ENCODE measurements around the gene KDM4C. TPM values are rescaled to one million over a fixed set of nuclear protein-coding genes. Genes with fewer than 3 reads are reported as not detected.

Gene KDM4C
- total and polyA plus RNA-seq, 2 of the 13 experiments (the other 11 are each of a cell fraction or from before 2014, with no cell fraction given), result 19.4 to 23.6 TPM

DNA sequence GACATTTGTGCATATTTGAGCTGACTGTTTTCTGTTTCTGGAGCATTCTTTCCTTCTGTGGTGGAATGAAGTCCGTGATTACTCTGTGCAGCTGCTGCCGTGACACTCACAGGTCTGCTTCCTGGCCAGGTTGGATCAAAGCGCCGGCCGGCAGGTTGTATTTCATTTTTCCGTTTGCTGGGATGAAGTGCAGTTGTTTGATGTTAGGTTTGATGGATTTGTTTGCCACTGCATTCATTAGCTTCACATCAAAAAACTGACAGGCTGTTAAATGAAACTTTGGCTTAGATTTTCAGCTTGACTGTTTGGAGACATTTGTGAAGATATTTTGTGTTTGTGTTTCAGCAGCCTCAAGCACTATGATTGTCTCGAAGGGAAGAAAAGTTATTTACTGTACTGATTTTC is 140.1 kb downstream of the KDM4C start (continued):
- TF ChIP-seq NPAS2 (CRISPR knock-in tag; IDR thresholded peaks at IDR 0.05; ENCODE audit: borderline replicate concordance) (no peak), REL (CRISPR knock-in tag; conservative IDR thresholded peaks at IDR 0.05) (no peak), KLF13 (CRISPR knock-in tag; IDR thresholded peaks at IDR 0.05) (no peak), MATR3 (CRISPR knock-in tag; IDR thresholded peaks at IDR 0.05) (no peak), ATF1 (CRISPR knock-in tag; IDR thresholded peaks at IDR 0.05) (peak; percentile 63), ZNF761 (CRISPR knock-in tag; conservative IDR thresholded peaks at IDR 0.05) (no peak), FOXM1 (CRISPR knock-in tag; IDR thresholded peaks at IDR 0.05) (no peak), ZNF274 (CRISPR knock-in tag; IDR thresholded peaks at IDR 0.05) (no peak), FOXK1 (CRISPR knock-in tag; IDR thresholded peaks at IDR 0.05; ENCODE audit: borderline replicate concordance, low read depth) (peak; percentile 55; the same call in 1 of the 2 replicates), MED8 (CRISPR knock-in tag; IDR thresholded peaks at IDR 0.05; ENCODE audit: insufficient replicate concordance) (peak; percentile 36), NFRKB (IDR thresholded peaks at IDR 0.05) (no peak), ZNF251 (CRISPR knock-in tag; IDR thresholded peaks at IDR 0.05) (no peak), SCMH1 (CRISPR knock-in tag; IDR thresholded peaks at IDR 0.05; ENCODE audit: borderline replicate concordance) (no peak), CCDC6 (CRISPR knock-in tag; IDR thresholded peaks at IDR 0.05) (no peak), POGZ (CRISPR knock-in tag; IDR thresholded peaks at IDR 0.05) (peak; percentile 57; the same call in 1 of the 2 replicates), ZNF598 (CRISPR knock-in tag; IDR thresholded peaks at IDR 0.05; ENCODE audit: borderline replicate concordance) (no peak), EHMT2 (IDR thresholded peaks at IDR 0.05; ENCODE audit: borderline replicate concordance, low read depth, low read length) (0 out of 2 replicates have a peak, but pooled peaks have one; percentile 35), ZNF777 (CRISPR knock-in tag; IDR thresholded peaks at IDR 0.05) (no peak), ZNF543 (CRISPR knock-in tag; IDR thresholded peaks at IDR 0.05) (peak; percentile 50; the same call in 1 of the 2 replicates), AKAP8 (CRISPR knock-in tag; IDR thresholded peaks at IDR 0.05) (no peak), PRMT3 (CRISPR knock-in tag; IDR thresholded peaks at IDR 0.05; ENCODE audit: borderline replicate concordance, low read depth) (no peak)
- TF ChIP-seq, protein P1, sequence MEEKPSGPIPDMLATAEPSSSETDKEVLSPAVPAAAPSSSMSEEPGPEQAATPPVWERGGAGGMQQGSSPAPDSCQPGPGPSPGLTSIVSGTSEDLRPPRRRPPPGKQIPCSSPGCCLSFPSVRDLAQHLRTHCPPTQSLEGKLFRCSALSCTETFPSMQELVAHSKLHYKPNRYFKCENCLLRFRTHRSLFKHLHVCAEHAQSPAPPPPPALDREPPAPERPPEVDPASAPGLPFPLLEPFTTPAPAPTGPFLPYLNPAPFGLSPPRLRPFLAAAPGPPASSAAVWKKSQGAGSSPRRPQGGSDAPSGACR (CRISPR knock-in tag; IDR thresholded peaks at IDR 0.05), result no peak
- TF ChIP-seq, protein P2, sequence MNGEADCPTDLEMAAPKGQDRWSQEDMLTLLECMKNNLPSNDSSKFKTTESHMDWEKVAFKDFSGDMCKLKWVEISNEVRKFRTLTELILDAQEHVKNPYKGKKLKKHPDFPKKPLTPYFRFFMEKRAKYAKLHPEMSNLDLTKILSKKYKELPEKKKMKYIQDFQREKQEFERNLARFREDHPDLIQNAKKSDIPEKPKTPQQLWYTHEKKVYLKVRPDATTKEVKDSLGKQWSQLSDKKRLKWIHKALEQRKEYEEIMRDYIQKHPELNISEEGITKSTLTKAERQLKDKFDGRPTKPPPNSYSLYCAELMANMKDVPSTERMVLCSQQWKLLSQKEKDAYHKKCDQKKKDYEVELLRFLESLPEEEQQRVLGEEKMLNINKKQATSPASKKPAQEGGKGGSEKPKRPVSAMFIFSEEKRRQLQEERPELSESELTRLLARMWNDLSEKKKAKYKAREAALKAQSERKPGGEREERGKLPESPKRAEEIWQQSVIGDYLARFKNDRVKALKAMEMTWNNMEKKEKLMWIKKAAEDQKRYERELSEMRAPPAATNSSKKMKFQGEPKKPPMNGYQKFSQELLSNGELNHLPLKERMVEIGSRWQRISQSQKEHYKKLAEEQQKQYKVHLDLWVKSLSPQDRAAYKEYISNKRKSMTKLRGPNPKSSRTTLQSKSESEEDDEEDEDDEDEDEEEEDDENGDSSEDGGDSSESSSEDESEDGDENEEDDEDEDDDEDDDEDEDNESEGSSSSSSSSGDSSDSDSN (CRISPR knock-in tag; IDR thresholded peaks at IDR 0.05), result no peak
- TF ChIP-seq, protein P3, sequence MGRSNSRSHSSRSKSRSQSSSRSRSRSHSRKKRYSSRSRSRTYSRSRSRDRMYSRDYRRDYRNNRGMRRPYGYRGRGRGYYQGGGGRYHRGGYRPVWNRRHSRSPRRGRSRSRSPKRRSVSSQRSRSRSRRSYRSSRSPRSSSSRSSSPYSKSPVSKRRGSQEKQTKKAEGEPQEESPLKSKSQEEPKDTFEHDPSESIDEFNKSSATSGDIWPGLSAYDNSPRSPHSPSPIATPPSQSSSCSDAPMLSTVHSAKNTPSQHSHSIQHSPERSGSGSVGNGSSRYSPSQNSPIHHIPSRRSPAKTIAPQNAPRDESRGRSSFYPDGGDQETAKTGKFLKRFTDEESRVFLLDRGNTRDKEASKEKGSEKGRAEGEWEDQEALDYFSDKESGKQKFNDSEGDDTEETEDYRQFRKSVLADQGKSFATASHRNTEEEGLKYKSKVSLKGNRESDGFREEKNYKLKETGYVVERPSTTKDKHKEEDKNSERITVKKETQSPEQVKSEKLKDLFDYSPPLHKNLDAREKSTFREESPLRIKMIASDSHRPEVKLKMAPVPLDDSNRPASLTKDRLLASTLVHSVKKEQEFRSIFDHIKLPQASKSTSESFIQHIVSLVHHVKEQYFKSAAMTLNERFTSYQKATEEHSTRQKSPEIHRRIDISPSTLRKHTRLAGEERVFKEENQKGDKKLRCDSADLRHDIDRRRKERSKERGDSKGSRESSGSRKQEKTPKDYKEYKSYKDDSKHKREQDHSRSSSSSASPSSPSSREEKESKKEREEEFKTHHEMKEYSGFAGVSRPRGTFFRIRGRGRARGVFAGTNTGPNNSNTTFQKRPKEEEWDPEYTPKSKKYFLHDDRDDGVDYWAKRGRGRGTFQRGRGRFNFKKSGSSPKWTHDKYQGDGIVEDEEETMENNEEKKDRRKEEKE (IDR thresholded peaks at IDR 0.05), result no peak
- TF ChIP-seq, protein P4, sequence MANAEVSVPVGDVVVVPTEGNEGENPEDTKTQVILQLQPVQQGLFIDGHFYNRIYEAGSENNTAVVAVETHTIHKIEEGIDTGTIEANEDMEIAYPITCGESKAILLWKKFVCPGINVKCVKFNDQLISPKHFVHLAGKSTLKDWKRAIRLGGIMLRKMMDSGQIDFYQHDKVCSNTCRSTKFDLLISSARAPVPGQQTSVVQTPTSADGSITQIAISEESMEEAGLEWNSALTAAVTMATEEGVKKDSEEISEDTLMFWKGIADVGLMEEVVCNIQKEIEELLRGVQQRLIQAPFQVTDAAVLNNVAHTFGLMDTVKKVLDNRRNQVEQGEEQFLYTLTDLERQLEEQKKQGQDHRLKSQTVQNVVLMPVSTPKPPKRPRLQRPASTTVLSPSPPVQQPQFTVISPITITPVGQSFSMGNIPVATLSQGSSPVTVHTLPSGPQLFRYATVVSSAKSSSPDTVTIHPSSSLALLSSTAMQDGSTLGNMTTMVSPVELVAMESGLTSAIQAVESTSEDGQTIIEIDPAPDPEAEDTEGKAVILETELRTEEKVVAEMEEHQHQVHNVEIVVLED (CRISPR knock-in tag; IDR thresholded peaks at IDR 0.05; ENCODE audit: borderline replicate concordance), result peak; percentile 17; the same call in 1 of the 2 replicates
